GM23248 (cell line): ENCODE results near the gene NOG.

Experiments
- EZH2 ChIP-seq: fragments of 200-600 bp; sonication (generic); IDR thresholded peaks from 2 replicates; pipeline ENCODE4 v1.6.1; 2018; ENCODE audit warnings: antibody characterized with exemption, mild to moderate bottlenecking; ENCODE audit not compliant: insufficient read depth, poor library complexity, severe bottlenecking
- EZH2phosphoT487 ChIP-seq: fragments of 200-600 bp; sonication (generic); IDR thresholded peaks from 2 replicates; pipeline ENCODE4 v1.6.1; 2018; ENCODE audit warnings: antibody characterized with exemption, moderate library complexity, mild to moderate bottlenecking, low read depth; ENCODE audit not compliant: insufficient read depth

GRCh38 chr17:56638591-56639051, 45.1 kb downstream of the NOG start:
- TF ChIP-seq EZH2 (no peak), EZH2phosphoT487 (no peak)
